ENCODE results near the gene NMD3. TPM values are rescaled to one million over a fixed set of nuclear protein-coding genes. Genes with fewer than 3 reads are reported as not detected.

NMD3 gene
- polyA plus RNA-seq, 1 of the 3 experiments (the other 2 are of a cell fraction): 15.1 TPM

- no peaks in the 10 kb centered on the region for H3K9me2 ChIP-seq
- no peaks in the 10 kb centered on the region for H3K27me3 ChIP-seq (ENCODE audit: insufficient read depth)
- H3K9ac ChIP-seq: no peak overlapping the region
- POLR2A ChIA-PET: interaction anchor here (0.5 kb wide), 1 partner anchor 156 kb away, joined by 3 read pairs; no protein-coding TSS in a partner anchor
- H2AFZ ChIP-seq (ENCODE audit: low read depth): no peak overlapping the region
- H3K27ac ChIP-seq (ENCODE audit: low read depth in 2 of 2, low read length in 1 of 2): no peak overlapping the region
- H3F3A ChIP-seq (replicated peaks; ENCODE audit: insufficient read depth): no peaks in the 10 kb centered on the region
- no peaks in the 10 kb centered on the region for H4K20me1 ChIP-seq (ENCODE audit: insufficient read depth)
- no peaks in the 10 kb centered on the region for H3K36me3 ChIP-seq (replicated peaks in 1 of 2; ENCODE audit: control insufficient read depth in 1 of 2, insufficient read depth in 2 of 2, low read length in 1 of 2)
- no peaks in the 10 kb centered on the region for H3K9me3 ChIP-seq
- no peak overlapping the region for H3K4me2 ChIP-seq
- no peaks in the 10 kb centered on the region for H3K79me2 ChIP-seq (ENCODE audit: insufficient read depth)
- no peak overlapping the region for H3K4me3 ChIP-seq (ENCODE audit: low read depth in 2 of 2, low read length in 1 of 2)
- no peak for DNase-seq
- WGBS (ENCODE audit: low lambda C conversion rate): 46% methylated on average over 5 of the region's 5 CpGs
- TF ChIP-seq MAX (IDR thresholded peaks at IDR 0.05; ENCODE audit: low read depth): no peak
- no peak for TF ChIP-seq RAD21 (IDR thresholded peaks at IDR 0.05; ENCODE audit: low read length)
- no peak for TF ChIP-seq RXRA (IDR thresholded peaks at IDR 0.05; ENCODE audit: borderline replicate concordance, low read depth)
- TF ChIP-seq JUND (IDR thresholded peaks at IDR 0.05): no peak
- TF ChIP-seq EZH2phosphoT487 (IDR thresholded peaks at IDR 0.05; ENCODE audit: borderline replicate concordance, low read depth): no peak
- TF ChIP-seq FOXM1 (IDR thresholded peaks at IDR 0.05; ENCODE audit: low read depth): no peak
- no peak for TF ChIP-seq TEAD4 (IDR thresholded peaks at IDR 0.05; ENCODE audit: borderline replicate concordance, insufficient read depth)
- TF ChIP-seq GATA2 (CRISPR knock-in tag; IDR thresholded peaks at IDR 0.05): no peak
- TF ChIP-seq SIN3A (IDR thresholded peaks at IDR 0.05; ENCODE audit: borderline replicate concordance, low read depth, low read length): no peak
- no peak for TF ChIP-seq RFX5 (IDR thresholded peaks at IDR 0.05; ENCODE audit: low read length)
- no peak for TF ChIP-seq GABPA (IDR thresholded peaks at IDR 0.05; ENCODE audit: low read depth)
- TF ChIP-seq YY1 (IDR thresholded peaks at IDR 0.05; ENCODE audit: low read depth): no peak
- TF ChIP-seq SMC3 (IDR thresholded peaks at IDR 0.05; ENCODE audit: low read depth, low read length): no peak
- TF ChIP-seq PBX3 (IDR thresholded peaks at IDR 0.05): no peak
- no peak for TF ChIP-seq ELF1 (IDR thresholded peaks at IDR 0.05)
- CTCF ChIA-PET: interaction anchor here (0.8 to 1.8 kb wide), 3 partner anchors 17 to 131 kb away, joined by 3 to 8 read pairs (median 7); no protein-coding TSS in a partner anchor
- no peaks in the 10 kb centered on the region for H3K4me1 ChIP-seq (ENCODE audit: control insufficient read depth in 1 of 2, insufficient read depth in 2 of 2, low read depth in 1 of 2, low read length in 1 of 2)
Observed at GRCh38 chr3:161291191-161291901, 70.2 kb downstream of the NMD3 start.

GRCh38 chr3:161293381-161293780 is 72.3 kb downstream of the NMD3 start:
- H3K4me1 ChIP-seq (ENCODE audit: control insufficient read depth in 1 of 2, insufficient read depth in 2 of 2, low read depth in 1 of 2, low read length in 1 of 2): no peaks in the 10 kb centered on the region
- no peak overlapping the region for H3K27ac ChIP-seq (ENCODE audit: low read depth in 2 of 2, low read length in 1 of 2)
- H3K9me2 ChIP-seq: no peaks in the 10 kb centered on the region
- POLR2A ChIA-PET: no interaction called here
- H3K9me3 ChIP-seq: no peaks in the 10 kb centered on the region
- H2AFZ ChIP-seq (ENCODE audit: low read depth): no peak overlapping the region
- H3F3A ChIP-seq (replicated peaks; ENCODE audit: insufficient read depth): no peaks in the 10 kb centered on the region
- H3K4me2 ChIP-seq: no peak overlapping the region
- no peaks in the 10 kb centered on the region for H4K20me1 ChIP-seq (ENCODE audit: insufficient read depth)
- H3K27me3 ChIP-seq (ENCODE audit: insufficient read depth): no peaks in the 10 kb centered on the region
- DNase-seq: no peak
- CTCF ChIA-PET: interaction anchor here (1.5 to 1.9 kb wide), 5 partner anchors 8 to 129 kb away, joined by 4 to 10 read pairs (median 4); no protein-coding TSS in a partner anchor
- H3K9ac ChIP-seq: no peak overlapping the region
- no peak overlapping the region for H3K4me3 ChIP-seq (ENCODE audit: low read depth in 2 of 2, low read length in 1 of 2)
- no peaks in the 10 kb centered on the region for H3K79me2 ChIP-seq (ENCODE audit: insufficient read depth)
- TF ChIP-seq USF2 (IDR thresholded peaks at IDR 0.05; ENCODE audit: borderline replicate concordance, low read depth, low read length): no peak
- no peak for TF ChIP-seq TAF1 (IDR thresholded peaks at IDR 0.05; ENCODE audit: borderline replicate concordance, low read depth, low read length)
- TF ChIP-seq REST (IDR thresholded peaks at IDR 0.05; ENCODE audit: low read depth, low read length): no peak
- TF ChIP-seq GATA2 (CRISPR knock-in tag; IDR thresholded peaks at IDR 0.05): no peak
- no peak for TF ChIP-seq YY1 (IDR thresholded peaks at IDR 0.05; ENCODE audit: low read depth)
- no peaks in the 10 kb centered on the region for H3K36me3 ChIP-seq (replicated peaks in 1 of 2; ENCODE audit: control insufficient read depth in 1 of 2, insufficient read depth in 2 of 2, low read length in 1 of 2)
- WGBS (ENCODE audit: low lambda C conversion rate): 55% methylated on average over 2 of the region's 2 CpGs

Data from SK-N-SH (cell line).